Measurements from ENCODE around the gene STMP1.
A peak's percentile ranks its signal among the peaks of the same experiment; 100 is the strongest.
"Not testable (repeated sequence)": the region's sequence is repeated elsewhere in the genome, so short reads cannot be mapped to it uniquely, and the experiment has no call there.

Gene STMP1

GRCh38 chr7:135665042-135665441 lies 2.7 kb downstream of the STMP1 start:
- DNase-seq, result no peak

- no peak for DNase-seq
Measured at GRCh38 chr7:135666156-135666555, 3.8 kb downstream of the STMP1 start.

- no peak for DNase-seq
Measured at GRCh38 chr7:135666846-135667245, 4.5 kb downstream of the STMP1 start.

GRCh38 chr7:135667626-135668025 lies 5.3 kb downstream of the STMP1 start:
- DNase-seq, result not testable (repeated sequence)

GRCh38 chr7:135668852-135669395 lies 6.6 kb downstream of the STMP1 start:
- DNase-seq, result not testable (repeated sequence)

GRCh38 chr7:135669774-135670173 lies 7.5 kb downstream of the STMP1 start:
- DNase-seq, result no peak

- DNase-seq, result peak; percentile 34
Measured at GRCh38 chr7:135670179-135670578, 7.9 kb downstream of the STMP1 start.

GRCh38 chr7:135672560-135673359 lies 10.4 kb downstream of the STMP1 start:
- DNase-seq, result no peak

- no peak for DNase-seq
Measured at GRCh38 chr7:135673360-135673706, 11.0 kb downstream of the STMP1 start.

- DNase-seq, result peak; percentile 12
Measured at GRCh38 chr7:135678612-135679575, 16.6 kb downstream of the STMP1 start.

GRCh38 chr7:135681762-135682161 lies 19.4 kb downstream of the STMP1 start:
- DNase-seq, result no peak

GRCh38 chr7:135682191-135682590 lies 19.9 kb downstream of the STMP1 start:
- DNase-seq, result no peak

- no peak for DNase-seq
Measured at GRCh38 chr7:135683609-135684008, 21.3 kb downstream of the STMP1 start.

GRCh38 chr7:135684136-135684535 lies 21.8 kb downstream of the STMP1 start:
- DNase-seq, result no peak

GRCh38 chr7:135684699-135685098 lies 22.4 kb downstream of the STMP1 start:
- no peak for DNase-seq

GRCh38 chr7:135685306-135686084 lies 23.2 kb downstream of the STMP1 start:
- no peak for DNase-seq

- DNase-seq, result no peak
Measured at GRCh38 chr7:135687466-135687865, 25.2 kb downstream of the STMP1 start.

GRCh38 chr7:135690566-135690965 lies 28.3 kb downstream of the STMP1 start:
- DNase-seq, result peak; percentile 57

- no peak for DNase-seq
Measured at GRCh38 chr7:135692055-135692454, 29.7 kb downstream of the STMP1 start.

- not testable (repeated sequence) for DNase-seq
Measured at GRCh38 chr7:135692606-135693005, 30.3 kb downstream of the STMP1 start.

GRCh38 chr7:135693558-135693957 lies 31.2 kb downstream of the STMP1 start:
- no peak for DNase-seq

GRCh38 chr7:135697276-135698049 lies 35.1 kb downstream of the STMP1 start:
- DNase-seq, result no peak
